Effector CD4-positive, alpha-beta T cell (primary cell): ENCODE results near the gene CYB5R2.

Experiments
- DNase-seq: peaks from one replicate; pipeline ENCODE4 v3.0.0-alpha.2; 2020

The CYB5R2 gene

DNA sequence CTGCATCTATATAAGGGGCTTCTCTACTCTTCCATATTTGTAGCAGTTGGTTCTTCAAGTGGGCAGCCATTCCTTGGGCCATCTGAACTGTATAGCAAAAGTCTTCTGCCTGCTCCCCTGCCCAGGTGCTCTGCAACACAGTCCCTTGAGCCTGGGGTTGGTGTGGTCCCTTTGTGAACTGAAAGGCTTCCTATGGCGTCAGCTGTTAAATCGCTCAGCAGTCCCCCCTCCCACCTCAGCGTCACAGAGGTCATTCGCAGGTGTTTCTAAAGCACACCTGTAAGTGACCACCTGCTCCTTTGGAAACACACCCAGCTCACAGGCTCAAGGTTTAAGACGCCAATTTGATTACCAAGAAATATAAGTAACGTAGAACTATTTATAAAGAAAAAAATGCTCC is 37.0 kb downstream of the CYB5R2 start:
- DNase-seq = no peak

DNA sequence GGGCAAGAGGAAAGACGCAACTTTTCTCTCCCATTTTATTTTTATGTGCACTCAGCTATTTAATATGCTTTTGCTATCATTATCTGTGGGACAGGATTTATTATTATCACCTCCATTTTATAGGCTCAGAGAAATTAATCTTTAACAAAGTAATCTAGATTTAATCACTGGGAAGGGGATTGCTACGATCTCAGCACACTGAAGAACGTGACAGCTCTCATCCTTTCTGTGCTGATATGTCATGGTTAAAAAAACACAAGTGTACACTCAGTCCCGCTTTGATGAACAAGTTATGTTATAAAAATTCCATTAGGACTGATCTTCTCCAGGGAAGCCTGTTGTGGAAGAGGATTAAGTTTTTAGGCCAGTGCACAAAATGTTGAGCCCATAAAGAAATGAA is 37.6 kb downstream of the CYB5R2 start:
- DNase-seq = no peak

- DNase-seq = no peak
These were observed 38.2 kb downstream of the CYB5R2 start for GRCh38 chr11:7635137-7635536.

DNA sequence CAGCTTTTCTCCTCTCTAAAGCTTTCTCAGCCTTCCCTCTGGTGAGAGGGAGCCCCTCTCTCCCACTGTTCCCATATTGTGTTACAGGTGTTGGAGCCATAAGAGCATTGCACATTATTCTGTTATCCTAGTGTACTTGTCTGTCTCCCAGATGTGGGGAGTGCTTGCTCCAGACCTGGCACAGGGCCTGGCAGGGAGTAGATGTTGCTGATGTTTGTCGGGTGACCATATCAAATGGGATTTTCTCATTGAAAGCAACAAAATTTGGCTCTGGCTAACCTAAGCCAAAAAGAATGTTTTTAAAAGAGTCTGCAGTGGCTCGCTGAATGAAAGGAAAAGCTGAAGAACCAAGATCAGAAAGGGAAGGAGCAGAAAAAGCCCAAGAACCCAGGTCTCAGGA is 41.1 kb downstream of the CYB5R2 start:
- no peak for DNase-seq

DNA sequence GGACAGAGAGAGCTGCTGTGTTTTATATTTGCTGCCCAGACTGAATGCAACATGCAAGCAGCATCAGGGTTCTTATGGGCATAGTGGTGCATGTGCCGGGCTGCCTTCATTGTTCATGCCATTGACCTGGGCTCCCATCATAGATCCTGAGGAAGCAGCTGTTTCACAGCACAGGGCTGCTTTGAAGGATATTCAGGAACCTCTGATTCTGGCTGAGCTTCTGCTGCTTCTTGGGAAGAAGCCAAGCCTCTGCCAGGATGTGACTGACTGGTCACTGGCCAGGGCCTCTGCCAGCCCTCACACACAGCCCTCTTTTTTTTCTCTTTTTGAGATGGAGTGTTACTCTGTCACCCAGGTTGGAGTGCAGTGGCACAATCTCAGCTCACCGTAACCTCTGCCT is 43.3 kb downstream of the CYB5R2 start:
- no peak for DNase-seq

- DNase-seq = no peak
These were observed 44.6 kb downstream of the CYB5R2 start for GRCh38 chr11:7628660-7629059.

GRCh38 chr11:7622721-7623120 is 50.6 kb downstream of the CYB5R2 start:
- no peak for DNase-seq

- DNase-seq = no peak
These were observed 51.7 kb downstream of the CYB5R2 start for GRCh38 chr11:7621554-7621953.

DNA sequence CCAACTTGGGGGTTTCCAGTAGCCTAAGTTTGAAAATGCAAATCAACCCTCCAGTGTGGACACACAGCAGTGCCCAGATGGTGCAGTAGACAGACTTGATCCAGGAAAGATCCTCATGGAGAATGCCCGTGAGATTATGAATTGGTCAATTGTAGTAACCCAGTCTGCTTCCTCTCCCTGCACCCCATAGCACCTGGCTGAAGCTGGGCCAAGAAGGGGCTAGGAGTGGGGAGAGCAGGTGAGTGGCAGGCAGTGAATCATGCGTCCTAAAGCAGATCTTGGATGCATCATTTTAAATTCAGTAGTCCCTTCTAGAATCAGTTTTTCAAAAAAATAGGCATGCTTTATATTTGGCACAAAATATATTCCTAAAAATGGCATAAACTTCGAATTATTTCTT is 52.2 kb downstream of the CYB5R2 start:
- no peak for DNase-seq

DNA sequence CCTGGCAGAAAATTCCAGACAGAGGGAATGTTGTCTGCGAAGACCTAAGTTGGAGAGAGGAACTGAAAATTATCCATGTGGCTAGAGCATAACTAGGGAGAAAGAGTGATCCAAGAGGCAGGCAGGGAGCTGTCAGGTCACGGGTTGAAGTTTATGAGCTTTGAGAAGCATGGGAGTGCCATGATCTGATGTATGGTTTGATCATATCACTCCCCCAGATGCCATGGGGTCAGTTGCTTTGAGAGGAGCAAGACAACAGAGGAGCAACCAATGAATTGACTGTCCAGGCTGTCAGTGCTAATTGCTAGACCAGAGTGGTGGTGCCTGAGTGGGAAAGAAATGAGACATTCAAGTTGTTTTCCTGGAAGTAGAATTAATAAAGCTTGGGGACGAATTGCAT is 54.0 kb downstream of the CYB5R2 start:
- DNase-seq = no peak

DNA sequence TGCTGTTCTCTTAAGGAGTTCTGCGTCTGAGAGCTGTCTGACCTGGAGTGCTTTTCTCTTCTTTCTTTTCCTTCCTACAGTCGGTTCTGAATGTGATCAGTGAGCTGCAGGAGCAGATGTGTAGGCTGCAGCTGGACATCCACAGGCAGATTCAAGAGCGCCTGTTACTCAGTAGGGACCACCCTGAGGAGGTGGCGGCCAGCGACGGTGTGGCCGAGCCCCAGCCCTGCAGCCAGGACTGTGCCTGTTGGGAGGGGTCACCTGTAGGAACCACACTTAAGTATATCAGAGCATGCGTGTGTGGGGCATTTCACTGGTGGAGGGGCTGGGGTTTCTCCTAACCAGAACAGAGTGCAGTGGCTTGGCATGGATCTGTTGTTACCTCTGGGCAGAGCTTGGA is 56.3 kb downstream of the CYB5R2 start:
- no peak for DNase-seq
